ENCODE measurements around the gene CCDC187. TPM values are rescaled to one million over a fixed set of nuclear protein-coding genes. Genes with fewer than 3 reads are reported as not detected.

The CCDC187 gene
- polyA plus RNA-seq, 3 donors: not detected

- Mint-ChIP-seq H3K27me3 (ENCODE audit: low read depth in 3 of 3) (peaks cover 0 to 2% (median 0%) of the 10 kb centered on the region in 3 donors), H3K36me3 (peaks cover 0 to 6% of the 10 kb centered on the region in 2 donors), H3K4me1 (no peaks in the 10 kb centered on the region), H3K4me3 (no peak overlapping the region), H3K9me3 (peaks cover 15 to 24% (median 18%) of the 10 kb centered on the region in 7 donors), H3K27ac (no peak overlapping the region)
- Histone ChIP-seq H3K9me3 (replicated peaks in 1 of 2; ENCODE audit: control insufficient read depth in 1 of 2, insufficient read depth in 1 of 2, low read length in 2 of 2) (peaks cover 10 to 26% of the 10 kb centered on the region in 2 donors), H3K27me3 (ENCODE audit: control insufficient read depth in 2 of 2, insufficient read depth in 2 of 2, low read length in 2 of 2) (peaks cover 0 to 3% of the 10 kb centered on the region in 2 donors), H3K4me3 (replicated peaks in 1 of 3; ENCODE audit: low read depth in 2 of 3, low read length in 3 of 3) (no peak overlapping the region), H3K36me3 (replicated peaks in 1 of 2; ENCODE audit: control insufficient read depth in 1 of 2, insufficient read depth in 2 of 2, low read length in 2 of 2) (no peaks in the 10 kb centered on the region), H3K4me2 (replicated peaks; ENCODE audit: extremely low read depth, low read length, poor library complexity, severe bottlenecking) (no peak overlapping the region), H4K20me1 (ENCODE audit: insufficient read depth, low read length) (no peaks in the 10 kb centered on the region), H3K27ac (ENCODE audit: low read depth in 1 of 2, low read length in 2 of 2) (no peak overlapping the region), H3K79me2 (ENCODE audit: insufficient read depth, low read length) (no peaks in the 10 kb centered on the region), H3K9ac (ENCODE audit: insufficient read depth, low read length, poor library complexity, severe bottlenecking) (no peak overlapping the region), H3K4me1 (ENCODE audit: control insufficient read depth in 1 of 2, insufficient read depth in 2 of 2, low read length in 2 of 2) (no peaks in the 10 kb centered on the region), H2AFZ (ENCODE audit: insufficient read depth, low read depth, low read length, poor library complexity, severe bottlenecking) (no peak overlapping the region)
- intact Hi-C loops (cut with micrococcal nuclease): no loop called here
- TF ChIP-seq CTCF (IDR thresholded peaks at IDR 0.05): no peak
- DNase-seq: no peak
- WGBS (ENCODE audit: insufficient coverage): 57% methylated on average over 6 of the region's 10 CpGs
Measured at GRCh38 chr9:136312009-136312375, 8.1 kb upstream of the CCDC187 start.

- no peaks in the 10 kb centered on the region for H4K20me1 ChIP-seq (ENCODE audit: insufficient read depth, low read length)
- H3K9me3 Mint-ChIP-seq: peaks cover 13 to 20% (median 15%) of the 10 kb centered on the region in 7 donors
- no peak overlapping the region for H3K4me3 ChIP-seq (replicated peaks in 1 of 3; ENCODE audit: low read depth in 2 of 3, low read length in 3 of 3)
- no peaks in the 10 kb centered on the region for H3K4me1 ChIP-seq (ENCODE audit: control insufficient read depth in 1 of 2, insufficient read depth in 2 of 2, low read length in 2 of 2)
- no peaks in the 10 kb centered on the region for H3K36me3 ChIP-seq (replicated peaks in 1 of 2; ENCODE audit: control insufficient read depth in 1 of 2, insufficient read depth in 2 of 2, low read length in 2 of 2)
- H3K27me3 ChIP-seq (ENCODE audit: control insufficient read depth in 2 of 2, insufficient read depth in 2 of 2, low read length in 2 of 2): peaks cover 0 to 3% of the 10 kb centered on the region in 2 donors
- 66% methylated on average over 16 of the region's 23 CpGs for WGBS (ENCODE audit: insufficient coverage)
- no peak overlapping the region for H2AFZ ChIP-seq (ENCODE audit: insufficient read depth, low read depth, low read length, poor library complexity, severe bottlenecking)
- H3K27ac ChIP-seq (ENCODE audit: low read depth in 1 of 2, low read length in 2 of 2): no peak overlapping the region
- no peak for TF ChIP-seq CTCF (IDR thresholded peaks at IDR 0.05)
- no peak overlapping the region for H3K27ac Mint-ChIP-seq
- DNase-seq: no peak
- no peaks in the 10 kb centered on the region for H3K79me2 ChIP-seq (ENCODE audit: insufficient read depth, low read length)
- peaks cover 0 to 3% (median 1%) of the 10 kb centered on the region in 3 donors for H3K27me3 Mint-ChIP-seq (ENCODE audit: low read depth in 3 of 3)
- no peak overlapping the region for H3K4me2 ChIP-seq (replicated peaks; ENCODE audit: extremely low read depth, low read length, poor library complexity, severe bottlenecking)
- H3K9me3 ChIP-seq (replicated peaks in 1 of 2; ENCODE audit: control insufficient read depth in 1 of 2, insufficient read depth in 1 of 2, low read length in 2 of 2): peaks cover 10 to 20% of the 10 kb centered on the region in 2 donors
- H3K9ac ChIP-seq (ENCODE audit: insufficient read depth, low read length, poor library complexity, severe bottlenecking): no peak overlapping the region
- H3K36me3 Mint-ChIP-seq: peaks cover 0 to 6% of the 10 kb centered on the region in 2 donors
- no peak overlapping the region for H3K4me3 Mint-ChIP-seq
- intact Hi-C loops (cut with micrococcal nuclease): no loop called here
- peaks cover 2% of the 10 kb centered on the region for H3K4me1 Mint-ChIP-seq
Measured at GRCh38 chr9:136311051-136312008, 7.4 kb upstream of the CCDC187 start.
